ENCODE results near the gene RGPD5. TPM values are rescaled to one million over a fixed set of nuclear protein-coding genes. Genes with fewer than 3 reads are reported as not detected.
"Not testable (repeated sequence)": the region's sequence is repeated elsewhere in the genome, so short reads cannot be mapped to it uniquely, and the experiment has no call there.

Gene RGPD5
- total RNA-seq = 10 to 100 TPM; 20.2 to 29.1 TPM

GRCh38 chr2:109794074-109794737 lies at the start of gene RGPD5:
Gene RGPD5 (plus strand): TSS chr2:109794305. CDS start chr2:109794466, 161 bp downstream.
- H3K9me3 Mint-ChIP-seq (ENCODE audit: low read depth); CTCF ChIA-PET; H3K4me3 Mint-ChIP-seq; H3K4me1 Mint-ChIP-seq; H3K36me3 Mint-ChIP-seq; DNase-seq; H3K27ac Mint-ChIP-seq; H3K27me3 Mint-ChIP-seq: not testable (repeated sequence)
- ATAC-seq = peak; percentile 100

GRCh38 chr2:109751572-109751971 lies 42.5 kb upstream of the RGPD5 start:
- H3K27ac Mint-ChIP-seq; ATAC-seq; CTCF ChIA-PET; H3K36me3 Mint-ChIP-seq; H3K9me3 Mint-ChIP-seq (ENCODE audit: low read depth); DNase-seq; H3K4me3 Mint-ChIP-seq; H3K4me1 Mint-ChIP-seq; H3K27me3 Mint-ChIP-seq: not testable (repeated sequence)

- H3K36me3 Mint-ChIP-seq; H3K4me1 Mint-ChIP-seq; H3K4me3 Mint-ChIP-seq; H3K9me3 Mint-ChIP-seq (ENCODE audit: low read depth); H3K27me3 Mint-ChIP-seq; DNase-seq; CTCF ChIA-PET; H3K27ac Mint-ChIP-seq; ATAC-seq: not testable (repeated sequence)
Measured at GRCh38 chr2:109757163-109757824, 36.8 kb upstream of the RGPD5 start.

- H3K9me3 Mint-ChIP-seq (ENCODE audit: low read depth); H3K36me3 Mint-ChIP-seq; H3K4me1 Mint-ChIP-seq; CTCF ChIA-PET; H3K4me3 Mint-ChIP-seq; H3K27me3 Mint-ChIP-seq; H3K27ac Mint-ChIP-seq; DNase-seq: not testable (repeated sequence)
- ATAC-seq = peak; percentile 55
Measured at GRCh38 chr2:109760265-109761042, 33.7 kb upstream of the RGPD5 start.

GRCh38 chr2:109761043-109761454 lies 33.1 kb upstream of the RGPD5 start:
- H3K4me1 Mint-ChIP-seq; H3K27me3 Mint-ChIP-seq; H3K9me3 Mint-ChIP-seq (ENCODE audit: low read depth); H3K36me3 Mint-ChIP-seq; CTCF ChIA-PET; H3K4me3 Mint-ChIP-seq; H3K27ac Mint-ChIP-seq; DNase-seq: not testable (repeated sequence)
- peak; percentile 21 for ATAC-seq

GRCh38 chr2:109761976-109762375 lies 32.1 kb upstream of the RGPD5 start:
- DNase-seq; H3K4me3 Mint-ChIP-seq; ATAC-seq; H3K36me3 Mint-ChIP-seq; H3K27ac Mint-ChIP-seq; H3K27me3 Mint-ChIP-seq; H3K4me1 Mint-ChIP-seq; H3K9me3 Mint-ChIP-seq (ENCODE audit: low read depth); CTCF ChIA-PET: not testable (repeated sequence)

- H3K9me3 Mint-ChIP-seq (ENCODE audit: low read depth); ATAC-seq; H3K36me3 Mint-ChIP-seq; H3K4me1 Mint-ChIP-seq; DNase-seq; H3K4me3 Mint-ChIP-seq; H3K27me3 Mint-ChIP-seq; CTCF ChIA-PET; H3K27ac Mint-ChIP-seq: not testable (repeated sequence)
Measured at GRCh38 chr2:109766074-109766473, 28.0 kb upstream of the RGPD5 start.

- DNase-seq; H3K36me3 Mint-ChIP-seq; H3K4me3 Mint-ChIP-seq; CTCF ChIA-PET; ATAC-seq; H3K27ac Mint-ChIP-seq; H3K4me1 Mint-ChIP-seq; H3K27me3 Mint-ChIP-seq; H3K9me3 Mint-ChIP-seq (ENCODE audit: low read depth): not testable (repeated sequence)
Measured at GRCh38 chr2:109766886-109767578, 27.1 kb upstream of the RGPD5 start.

GRCh38 chr2:109768934-109769333 lies 25.2 kb upstream of the RGPD5 start:
- H3K4me1 Mint-ChIP-seq; H3K4me3 Mint-ChIP-seq; DNase-seq; H3K27me3 Mint-ChIP-seq; H3K9me3 Mint-ChIP-seq (ENCODE audit: low read depth); CTCF ChIA-PET; ATAC-seq; H3K36me3 Mint-ChIP-seq; H3K27ac Mint-ChIP-seq: not testable (repeated sequence)

GRCh38 chr2:109779118-109779517 lies 15.0 kb upstream of the RGPD5 start:
- ATAC-seq; H3K4me3 Mint-ChIP-seq; H3K9me3 Mint-ChIP-seq (ENCODE audit: low read depth); H3K4me1 Mint-ChIP-seq; H3K27me3 Mint-ChIP-seq; H3K36me3 Mint-ChIP-seq; DNase-seq; CTCF ChIA-PET; H3K27ac Mint-ChIP-seq: not testable (repeated sequence)

- H3K9me3 Mint-ChIP-seq (ENCODE audit: low read depth); ATAC-seq; CTCF ChIA-PET; DNase-seq; H3K4me1 Mint-ChIP-seq; H3K36me3 Mint-ChIP-seq; H3K27ac Mint-ChIP-seq; H3K4me3 Mint-ChIP-seq; H3K27me3 Mint-ChIP-seq: not testable (repeated sequence)
Measured at GRCh38 chr2:109781147-109781816, 12.8 kb upstream of the RGPD5 start.

- DNase-seq; ATAC-seq; H3K9me3 Mint-ChIP-seq (ENCODE audit: low read depth); CTCF ChIA-PET; H3K27me3 Mint-ChIP-seq; H3K36me3 Mint-ChIP-seq; H3K4me3 Mint-ChIP-seq; H3K4me1 Mint-ChIP-seq; H3K27ac Mint-ChIP-seq: not testable (repeated sequence)
Measured at GRCh38 chr2:109782446-109782993, 11.6 kb upstream of the RGPD5 start.

Measured in activated CD8-positive, alpha-beta memory T cell treated with anti-CD3 and anti-CD28 coated beads, Interleukin-2, amount 10 ng/mL, durations not matched to agents 7 days and 5 days (primary cell).